Body of pancreas (tissue), 4 donors: ENCODE data around the gene PDE4D.

Source experiments
- POLR2A ChIP-seq, 3 donors: fragments of 450-650 bp; IDR thresholded peaks; one replicate each; pipeline ENCODE4 v1.6.1; 2016; ENCODE audit warnings: antibody characterized with exemption in 3 of 3, mild to moderate bottlenecking in 2 of 3
- TF ChIP-seq, protein P1 (sequence below), 7 experiments: fragments of 450-650 bp in 4 of 7; fragments of 200-600 bp in 3 of 7; sonication (generic) in 3 of 7; IDR thresholded peaks; one replicate each; pipeline ENCODE4 v1.5.1; 2016 to 2019; ENCODE audit warnings: antibody characterized with exemption in 7 of 7

DNA sequence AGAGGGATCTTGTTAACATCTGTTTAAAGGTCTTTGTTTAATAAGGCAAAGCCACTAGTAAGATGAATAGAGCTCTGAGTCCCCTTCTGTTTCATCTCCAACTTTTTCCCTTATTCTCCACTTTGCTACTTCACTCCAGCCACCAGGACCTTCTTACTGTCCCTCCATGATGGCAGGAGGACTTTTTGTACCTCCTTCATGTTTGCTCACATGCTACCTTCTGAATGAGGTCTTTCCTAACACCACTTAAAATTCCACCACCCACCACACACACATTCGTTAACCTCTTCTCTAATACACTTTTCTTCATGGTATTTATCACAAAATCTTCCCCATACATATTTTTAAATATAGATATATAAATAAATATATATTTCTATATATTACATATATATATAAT, 501.9 kb downstream of the PDE4D start:
- TF ChIP-seq POLR2A (IDR thresholded peaks at IDR 0.05), result no peak
- TF ChIP-seq, protein P1, sequence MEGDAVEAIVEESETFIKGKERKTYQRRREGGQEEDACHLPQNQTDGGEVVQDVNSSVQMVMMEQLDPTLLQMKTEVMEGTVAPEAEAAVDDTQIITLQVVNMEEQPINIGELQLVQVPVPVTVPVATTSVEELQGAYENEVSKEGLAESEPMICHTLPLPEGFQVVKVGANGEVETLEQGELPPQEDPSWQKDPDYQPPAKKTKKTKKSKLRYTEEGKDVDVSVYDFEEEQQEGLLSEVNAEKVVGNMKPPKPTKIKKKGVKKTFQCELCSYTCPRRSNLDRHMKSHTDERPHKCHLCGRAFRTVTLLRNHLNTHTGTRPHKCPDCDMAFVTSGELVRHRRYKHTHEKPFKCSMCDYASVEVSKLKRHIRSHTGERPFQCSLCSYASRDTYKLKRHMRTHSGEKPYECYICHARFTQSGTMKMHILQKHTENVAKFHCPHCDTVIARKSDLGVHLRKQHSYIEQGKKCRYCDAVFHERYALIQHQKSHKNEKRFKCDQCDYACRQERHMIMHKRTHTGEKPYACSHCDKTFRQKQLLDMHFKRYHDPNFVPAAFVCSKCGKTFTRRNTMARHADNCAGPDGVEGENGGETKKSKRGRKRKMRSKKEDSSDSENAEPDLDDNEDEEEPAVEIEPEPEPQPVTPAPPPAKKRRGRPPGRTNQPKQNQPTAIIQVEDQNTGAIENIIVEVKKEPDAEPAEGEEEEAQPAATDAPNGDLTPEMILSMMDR (IDR thresholded peaks at IDR 0.05), result no peak
